ENCODE results near the gene FPGT.

DNA sequence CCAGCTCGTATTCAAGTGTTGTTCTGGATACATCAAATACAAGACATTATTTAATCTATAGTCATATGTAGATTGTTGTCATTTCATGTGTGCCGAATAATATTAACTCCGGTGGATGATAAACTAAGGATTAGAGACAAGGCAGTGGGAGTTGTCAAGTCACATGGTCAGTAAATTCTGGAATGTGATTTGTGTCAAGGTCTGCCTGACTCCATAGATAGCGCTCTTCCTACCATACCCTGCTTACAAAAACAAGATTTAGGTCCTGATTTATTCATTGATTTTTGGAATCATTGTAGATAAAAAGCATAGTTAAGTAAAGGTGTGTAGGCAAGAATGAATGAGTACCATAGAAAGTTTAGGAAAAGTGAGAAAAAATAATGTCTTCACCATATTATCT is 39.7 kb downstream of the FPGT start:
- TF ChIP-seq POLR2A (IDR thresholded peaks at IDR 0.05; ENCODE audit: borderline replicate concordance, extremely low read depth, insufficient read depth, insufficient read length) (no peak), CEBPB (IDR thresholded peaks at IDR 0.05; ENCODE audit: low read depth) (no peak), CBX3 (IDR thresholded peaks at IDR 0.05; ENCODE audit: low read depth) (no peak), RAD21 (IDR thresholded peaks at IDR 0.05; ENCODE audit: low read depth) (no peak), EZH2 (IDR thresholded peaks at IDR 0.05) (no peak), EZH2phosphoT487 (IDR thresholded peaks at IDR 0.05; ENCODE audit: borderline replicate concordance) (no peak), EGR1 (IDR thresholded peaks at IDR 0.05; ENCODE audit: low read depth) (no peak), ZFX (IDR thresholded peaks at IDR 0.05) (no peak), SP1 (IDR thresholded peaks at IDR 0.05; ENCODE audit: low read depth) (no peak)
- TF ChIP-seq, protein P1, sequence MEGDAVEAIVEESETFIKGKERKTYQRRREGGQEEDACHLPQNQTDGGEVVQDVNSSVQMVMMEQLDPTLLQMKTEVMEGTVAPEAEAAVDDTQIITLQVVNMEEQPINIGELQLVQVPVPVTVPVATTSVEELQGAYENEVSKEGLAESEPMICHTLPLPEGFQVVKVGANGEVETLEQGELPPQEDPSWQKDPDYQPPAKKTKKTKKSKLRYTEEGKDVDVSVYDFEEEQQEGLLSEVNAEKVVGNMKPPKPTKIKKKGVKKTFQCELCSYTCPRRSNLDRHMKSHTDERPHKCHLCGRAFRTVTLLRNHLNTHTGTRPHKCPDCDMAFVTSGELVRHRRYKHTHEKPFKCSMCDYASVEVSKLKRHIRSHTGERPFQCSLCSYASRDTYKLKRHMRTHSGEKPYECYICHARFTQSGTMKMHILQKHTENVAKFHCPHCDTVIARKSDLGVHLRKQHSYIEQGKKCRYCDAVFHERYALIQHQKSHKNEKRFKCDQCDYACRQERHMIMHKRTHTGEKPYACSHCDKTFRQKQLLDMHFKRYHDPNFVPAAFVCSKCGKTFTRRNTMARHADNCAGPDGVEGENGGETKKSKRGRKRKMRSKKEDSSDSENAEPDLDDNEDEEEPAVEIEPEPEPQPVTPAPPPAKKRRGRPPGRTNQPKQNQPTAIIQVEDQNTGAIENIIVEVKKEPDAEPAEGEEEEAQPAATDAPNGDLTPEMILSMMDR (IDR thresholded peaks at IDR 0.05 in 2 of 3, conservative IDR thresholded peaks at IDR 0.05 in 1 of 3; ENCODE audit: borderline replicate concordance in 1 of 3, insufficient read depth in 1 of 3, low read depth in 2 of 3, low read length in 2 of 3): no peak
- TF ChIP-seq, protein P2, sequence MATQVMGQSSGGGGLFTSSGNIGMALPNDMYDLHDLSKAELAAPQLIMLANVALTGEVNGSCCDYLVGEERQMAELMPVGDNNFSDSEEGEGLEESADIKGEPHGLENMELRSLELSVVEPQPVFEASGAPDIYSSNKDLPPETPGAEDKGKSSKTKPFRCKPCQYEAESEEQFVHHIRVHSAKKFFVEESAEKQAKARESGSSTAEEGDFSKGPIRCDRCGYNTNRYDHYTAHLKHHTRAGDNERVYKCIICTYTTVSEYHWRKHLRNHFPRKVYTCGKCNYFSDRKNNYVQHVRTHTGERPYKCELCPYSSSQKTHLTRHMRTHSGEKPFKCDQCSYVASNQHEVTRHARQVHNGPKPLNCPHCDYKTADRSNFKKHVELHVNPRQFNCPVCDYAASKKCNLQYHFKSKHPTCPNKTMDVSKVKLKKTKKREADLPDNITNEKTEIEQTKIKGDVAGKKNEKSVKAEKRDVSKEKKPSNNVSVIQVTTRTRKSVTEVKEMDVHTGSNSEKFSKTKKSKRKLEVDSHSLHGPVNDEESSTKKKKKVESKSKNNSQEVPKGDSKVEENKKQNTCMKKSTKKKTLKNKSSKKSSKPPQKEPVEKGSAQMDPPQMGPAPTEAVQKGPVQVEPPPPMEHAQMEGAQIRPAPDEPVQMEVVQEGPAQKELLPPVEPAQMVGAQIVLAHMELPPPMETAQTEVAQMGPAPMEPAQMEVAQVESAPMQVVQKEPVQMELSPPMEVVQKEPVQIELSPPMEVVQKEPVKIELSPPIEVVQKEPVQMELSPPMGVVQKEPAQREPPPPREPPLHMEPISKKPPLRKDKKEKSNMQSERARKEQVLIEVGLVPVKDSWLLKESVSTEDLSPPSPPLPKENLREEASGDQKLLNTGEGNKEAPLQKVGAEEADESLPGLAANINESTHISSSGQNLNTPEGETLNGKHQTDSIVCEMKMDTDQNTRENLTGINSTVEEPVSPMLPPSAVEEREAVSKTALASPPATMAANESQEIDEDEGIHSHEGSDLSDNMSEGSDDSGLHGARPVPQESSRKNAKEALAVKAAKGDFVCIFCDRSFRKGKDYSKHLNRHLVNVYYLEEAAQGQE (IDR thresholded peaks at IDR 0.05; ENCODE audit: low read depth): no peak

Measured in HCT116 (cell line).